Right lobe of liver (tissue), 6 donors: Measurements from ENCODE around the gene PTPRD. TPM values are rescaled to one million over a fixed set of nuclear protein-coding genes. Genes with fewer than 3 reads are reported as not detected.

Experiments
- ATAC-seq, 4 donors: fragments of 200-7000 bp; cut with Tn5 transposase; one replicate each; pipeline ENCODE4 v1.9.1; 2020; ENCODE audit warnings: mild to moderate bottlenecking in 4 of 4, moderate library complexity in 4 of 4
- DNase-seq, 3 donors: peaks; one replicate each; pipeline ENCODE4 v3.0.0-alpha.2; 2020
- H3K27ac ChIP-seq, 3 donors: fragments of 200-600 bp; one replicate each; pipeline ENCODE4 v1.8.0; 2022
- H3K27me3 ChIP-seq, 2 donors: fragments of 200-600 bp; one replicate each; pipeline ENCODE4 v1.8.0; 2022
- H3K36me3 ChIP-seq, 4 donors: fragments of 200-600 bp; sonication (generic) in 1 of 4; one replicate each; pipeline versions ENCODE4 v1.5.1 to v1.8.0; 2017 to 2022; ENCODE audit warnings: control low read depth in 1 of 4
- H3K4me1 ChIP-seq, 4 donors: fragments of 200-600 bp; sonication (generic) in 1 of 4; one replicate each; pipeline versions ENCODE4 v1.5.1 to v1.8.0; 2017 to 2022; ENCODE audit warnings: control low read depth in 1 of 4
- H3K4me3 ChIP-seq, 3 donors: fragments of 200-600 bp; one replicate each; pipeline ENCODE4 v1.8.0; 2022
- H3K9me3 ChIP-seq, 4 donors: fragments of 200-600 bp; sonication (generic) in 1 of 4; one replicate each; pipeline versions ENCODE4 v1.5.1 to v1.8.0; 2017 to 2022; ENCODE audit warnings: control low read depth in 1 of 4
- CTCF ChIP-seq, 4 donors: fragments of 200-600 bp in 3 of 4; fragments of 450-650 bp in 1 of 4; IDR thresholded peaks; one replicate each; pipeline versions ENCODE4 v1.5.1 to v1.8.0; 2016 to 2022; ENCODE audit warnings: antibody characterized with exemption in 4 of 4, mild to moderate bottlenecking in 2 of 4
- POLR2A ChIP-seq: fragments of 450-650 bp; IDR thresholded peaks from one replicate; pipeline ENCODE4 v1.6.1; 2017; ENCODE audit warnings: antibody characterized with exemption, mild to moderate bottlenecking
- WGBS: methylation state at CpG from one replicate; pipeline ENCODE4 v1.1.6; 2018; ENCODE audit warnings: low coverage, low lambda C conversion rate; ENCODE audit not compliant: insufficient coverage; ENCODE audit errors: missing lambda C conversion rate; 5-methylcytosine and 5-hydroxymethylcytosine counted together
- intact Hi-C, 2 donors: fragments of 100-400 bp; cut with DNase I; formaldehyde crosslinking; loops; one replicate each; pipeline versions ENCODE4 v1.11.2 to v1.14.1; 2022
- total RNA-seq, 6 experiments: library from RNA; depleted of rRNA in 2 of 6; stranded (reverse); fragments of >200 nt in 2 of 6; fragmentation: NEBNext Ultra II Directional in 3 of 6; extraction: Animal tissue kit (Norgen Biotek cat#: 25700) in 3 of 6; gene quantifications; one replicate each; pipeline versions ENCODE4 v1.1.0 to v1.2.4, GENCODE V29; 2016 to 2023
- donor health status: DM: no; HTN: yes; CAD: no.
- donor health status: DM: no; HTN: no; CAD: no.
- donor health status: DM: no; HTN: no; CAD: no.
- donor health status: DM: no; HTN: yes; CAD: no.
- donor health status: DM: no; HTN: yes; CAD: no.

Gene PTPRD
- total RNA-seq, 6 experiments from 2014 or later = 5.4 to 29.8 (median 13.9) TPM

- no peaks in the 10 kb centered on the region for H3K9me3 ChIP-seq
- TF ChIP-seq CTCF (IDR thresholded peaks at IDR 0.05) = no peak
- DNase-seq (no peak), ATAC-seq (no peak)
- no peak overlapping the region for H3K27ac ChIP-seq
- H3K4me3 ChIP-seq = no peak overlapping the region
- H3K4me1 ChIP-seq = no peaks in the 10 kb centered on the region
- intact Hi-C loops = no loop called here
- no peaks in the 10 kb centered on the region for H3K36me3 ChIP-seq
- 73% methylated on average over 2 of the region's 2 CpGs for WGBS
- no peaks in the 10 kb centered on the region for H3K27me3 ChIP-seq
These were observed 2076.0 kb downstream of the PTPRD start for GRCh38 chr9:8536845-8537244.

- no peak for ATAC-seq
- intact Hi-C loops = no loop called here
- Histone ChIP-seq H3K4me1 (no peaks in the 10 kb centered on the region), H3K36me3 (no peaks in the 10 kb centered on the region), H3K27ac (no peak overlapping the region), H3K27me3 (no peaks in the 10 kb centered on the region), H3K9me3 (no peaks in the 10 kb centered on the region), H3K4me3 (no peak overlapping the region)
- TF ChIP-seq POLR2A = no peak
- no peak for TF ChIP-seq CTCF (IDR thresholded peaks at IDR 0.05)
- 42% methylated on average over 1 of the region's 1 CpG for WGBS
- no peak for DNase-seq
These were observed 2078.0 kb downstream of the PTPRD start for GRCh38 chr9:8534828-8535227.

GRCh38 chr9:8533681-8534080 lies 2079.1 kb downstream of the PTPRD start:
- Histone ChIP-seq H3K36me3 (no peaks in the 10 kb centered on the region), H3K27me3 (no peaks in the 10 kb centered on the region), H3K4me1 (no peaks in the 10 kb centered on the region), H3K4me3 (no peak overlapping the region), H3K27ac (no peak overlapping the region), H3K9me3 (no peaks in the 10 kb centered on the region)
- WGBS = 84% methylated on average over 3 of the region's 3 CpGs
- ATAC-seq (no peak), DNase-seq (no peak)
- TF ChIP-seq POLR2A (no peak), CTCF (IDR thresholded peaks at IDR 0.05) (no peak)
- intact Hi-C loops = no loop called here

GRCh38 chr9:8531826-8532415 lies 2080.9 kb downstream of the PTPRD start:
- H3K27ac ChIP-seq = no peak overlapping the region
- H3K9me3 ChIP-seq = no peaks in the 10 kb centered on the region
- DNase-seq (no peak), ATAC-seq (no peak)
- intact Hi-C loops = no loop called here
- TF ChIP-seq CTCF (IDR thresholded peaks at IDR 0.05) (no peak), POLR2A (no peak)
- no peaks in the 10 kb centered on the region for H3K27me3 ChIP-seq
- WGBS = 45% methylated on average over 8 of the region's 8 CpGs
- no peak overlapping the region for H3K4me3 ChIP-seq
- H3K4me1 ChIP-seq = no peaks in the 10 kb centered on the region
- H3K36me3 ChIP-seq = no peaks in the 10 kb centered on the region

GRCh38 chr9:8521112-8521511 lies 2091.7 kb downstream of the PTPRD start:
- TF ChIP-seq POLR2A = no peak
- no peak for TF ChIP-seq CTCF (IDR thresholded peaks at IDR 0.05)
- WGBS = no CpG with 5 or more reads among the region's 3 CpGs
- intact Hi-C loops = no loop called here
- ATAC-seq = no peak
- H3K36me3 ChIP-seq = no peaks in the 10 kb centered on the region
- H3K27me3 ChIP-seq = no peaks in the 10 kb centered on the region
- H3K27ac ChIP-seq = no peak overlapping the region
- no peak for DNase-seq
- no peaks in the 10 kb centered on the region for H3K9me3 ChIP-seq
- no peaks in the 10 kb centered on the region for H3K4me1 ChIP-seq
- H3K4me3 ChIP-seq = no peak overlapping the region
